Measurements from ENCODE around the gene EXOC3. TPM values are rescaled to one million over a fixed set of nuclear protein-coding genes. Genes with fewer than 3 reads are reported as not detected.

Gene EXOC3
- total RNA-seq, 1 donor from 2014 or later = 64.6 TPM

- Mint-ChIP-seq H3K4me3 (no peak overlapping the region), H3K9me3 (no peaks in the 10 kb centered on the region), H3K4me1 (ENCODE audit: unreplicated experiment) (peaks cover 10% of the 10 kb centered on the region), H3K36me3 (peaks cover 4% of the 10 kb centered on the region), H3K27me3 (no peaks in the 10 kb centered on the region), H3K27ac (no peak overlapping the region)
- TF ChIP-seq CTCF (conservative IDR thresholded peaks at IDR 0.05) = no peak
- DNase-seq (ENCODE audit: extremely low spot score, unreplicated experiment) = no peak
Observed at GRCh38 chr5:440401-441201, 2.4 kb upstream of the EXOC3 start.

- Mint-ChIP-seq H3K36me3 (peaks cover 4% of the 10 kb centered on the region), H3K4me3 (peak overlapping the region; percentile 98), H3K27me3 (no peaks in the 10 kb centered on the region), H3K27ac (peak overlapping the region; percentile 93), H3K4me1 (ENCODE audit: unreplicated experiment) (peaks cover 15% of the 10 kb centered on the region), H3K9me3 (no peaks in the 10 kb centered on the region)
- DNase-seq (ENCODE audit: extremely low spot score, unreplicated experiment) = no peak
- no peak for TF ChIP-seq CTCF (conservative IDR thresholded peaks at IDR 0.05)
Observed at GRCh38 chr5:441996-442334, 1.0 kb upstream of the EXOC3 start.

DNA sequence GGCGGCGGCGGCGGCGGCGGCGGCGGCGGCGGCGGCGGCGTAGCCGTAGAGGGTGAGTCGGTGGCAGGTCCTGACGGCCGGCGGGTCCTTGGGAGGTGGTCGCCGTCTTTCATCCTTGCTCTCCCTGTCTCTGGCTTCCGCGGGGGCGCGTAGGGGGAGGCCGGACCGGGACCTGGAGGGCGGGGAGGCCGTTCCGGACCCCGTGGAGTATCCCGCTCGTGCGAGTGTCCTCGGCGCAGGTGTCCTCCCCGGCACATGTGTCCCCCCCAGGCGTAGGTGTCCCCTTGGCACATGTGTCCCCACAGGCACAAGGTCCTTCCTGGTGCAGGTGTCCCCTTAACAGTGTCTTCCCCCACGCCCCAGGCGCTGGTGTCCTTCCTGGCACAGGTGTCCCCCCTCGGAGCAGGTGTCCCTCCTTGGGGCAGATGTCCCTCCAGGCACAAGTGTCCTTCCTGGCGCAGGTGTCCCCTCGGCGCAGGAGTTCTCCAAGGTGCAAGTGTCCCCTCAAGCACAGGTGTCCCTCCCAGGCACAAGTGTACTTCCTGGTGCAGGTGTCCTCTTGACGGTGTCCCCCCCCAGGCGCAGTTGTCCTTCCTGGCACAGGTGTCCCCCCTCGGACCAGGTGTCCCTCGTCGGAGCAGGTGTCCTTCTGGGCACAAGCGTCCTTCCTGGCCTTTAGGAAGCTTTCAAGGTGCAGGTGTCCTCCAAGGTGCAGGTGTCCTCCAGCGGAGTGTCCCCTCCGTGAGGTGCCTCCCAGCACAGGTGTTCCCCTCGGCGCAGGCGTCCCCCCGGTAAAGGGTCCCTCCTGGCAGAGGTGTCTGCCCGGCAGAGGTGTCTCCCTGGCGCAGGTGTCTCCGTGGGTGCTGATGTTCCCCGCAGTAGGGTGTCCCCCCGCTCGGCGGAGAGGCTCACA, 519 bp downstream of the EXOC3 start:
- no peak for TF ChIP-seq CTCF (conservative IDR thresholded peaks at IDR 0.05)
- DNase-seq (ENCODE audit: extremely low spot score, unreplicated experiment) = no peak
- peaks cover 6% of the 10 kb centered on the region for H3K36me3 Mint-ChIP-seq
- H3K9me3 Mint-ChIP-seq = no peaks in the 10 kb centered on the region
- no peaks in the 10 kb centered on the region for H3K27me3 Mint-ChIP-seq
- no peak overlapping the region for H3K27ac Mint-ChIP-seq
- peak overlapping the region; percentile 98 for H3K4me3 Mint-ChIP-seq
- peaks cover 15% of the 10 kb centered on the region for H3K4me1 Mint-ChIP-seq (ENCODE audit: unreplicated experiment)

DNA sequence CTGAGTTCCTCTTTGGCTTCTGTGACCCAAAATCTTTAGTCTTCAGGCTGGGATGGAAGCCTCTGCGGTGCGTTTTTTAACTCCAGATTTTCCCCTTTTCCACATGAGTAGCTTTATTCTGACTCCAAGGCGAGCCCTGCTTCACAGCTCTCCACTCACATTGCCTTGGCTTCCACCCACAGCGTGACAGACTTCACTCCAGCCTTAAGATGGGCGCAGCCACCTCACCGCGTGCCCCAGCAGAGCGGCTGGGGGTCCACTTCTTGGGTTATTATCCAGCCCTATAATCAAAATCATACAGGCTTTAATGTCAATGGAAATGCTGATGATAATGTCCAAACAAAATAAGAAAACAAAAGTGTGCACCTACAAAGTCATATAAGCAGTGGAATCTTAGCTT, 1.2 kb downstream of the EXOC3 start:
- TF ChIP-seq CTCF (conservative IDR thresholded peaks at IDR 0.05) = no peak
- Mint-ChIP-seq H3K27ac (no peak overlapping the region), H3K4me3 (peak overlapping the region; percentile 98), H3K36me3 (peaks cover 11% of the 10 kb centered on the region), H3K9me3 (no peaks in the 10 kb centered on the region), H3K4me1 (ENCODE audit: unreplicated experiment) (peaks cover 15% of the 10 kb centered on the region), H3K27me3 (no peaks in the 10 kb centered on the region)
- no peak for DNase-seq (ENCODE audit: extremely low spot score, unreplicated experiment)

DNA sequence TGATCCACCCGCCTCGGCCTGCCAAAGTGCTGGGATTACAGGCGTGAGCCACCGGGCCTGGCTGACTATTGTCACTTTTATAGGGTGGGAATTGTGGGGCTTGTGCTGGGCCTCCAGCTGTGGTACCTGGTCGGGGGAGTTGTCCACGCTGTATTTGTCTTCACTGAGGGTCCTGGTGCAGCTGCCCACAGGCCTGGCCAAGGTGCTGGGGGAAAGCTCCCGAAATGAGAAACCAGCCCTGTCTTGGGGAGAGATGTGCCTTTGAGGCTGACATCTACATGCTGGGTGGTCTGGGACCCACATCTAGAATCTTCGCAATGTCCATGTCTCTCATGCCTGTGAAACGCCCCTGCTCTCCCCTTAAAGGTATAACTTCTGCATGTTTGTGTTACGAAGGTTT, 2.6 kb downstream of the EXOC3 start:
- Mint-ChIP-seq H3K27me3 (no peaks in the 10 kb centered on the region), H3K27ac (peak overlapping the region; percentile 29), H3K9me3 (no peaks in the 10 kb centered on the region), H3K4me3 (peak overlapping the region; percentile 50), H3K36me3 (peaks cover 23% of the 10 kb centered on the region), H3K4me1 (ENCODE audit: unreplicated experiment) (peaks cover 15% of the 10 kb centered on the region)
- TF ChIP-seq CTCF (conservative IDR thresholded peaks at IDR 0.05) = no peak
- DNase-seq (ENCODE audit: extremely low spot score, unreplicated experiment) = no peak
